Measurements from ENCODE around the gene PAK6.

PAK6 gene

GRCh38 chr15:40292246-40292645, 53.4 kb downstream of the PAK6 start:
- DNase-seq (ENCODE audit: low read depth in 3 of 3): no peak

- DNase-seq (ENCODE audit: low read depth in 3 of 3): no peak
Observed at GRCh38 chr15:40293006-40293405, 54.1 kb downstream of the PAK6 start.

GRCh38 chr15:40293905-40294895, 55.3 kb downstream of the PAK6 start:
- DNase-seq (ENCODE audit: low read depth in 3 of 3): no peak

- no peak for DNase-seq (ENCODE audit: low read depth in 3 of 3)
Observed at GRCh38 chr15:40295297-40295696, 56.4 kb downstream of the PAK6 start.

GRCh38 chr15:40295877-40296560, 57.2 kb downstream of the PAK6 start:
- no peak for DNase-seq (ENCODE audit: low read depth in 3 of 3)

- DNase-seq (ENCODE audit: low read depth in 3 of 3): no peak
Observed at GRCh38 chr15:40296561-40297230, 57.8 kb downstream of the PAK6 start.

- DNase-seq (ENCODE audit: low read depth in 3 of 3): no peak
Observed at GRCh38 chr15:40297356-40297755, 58.5 kb downstream of the PAK6 start.

- DNase-seq (ENCODE audit: low read depth in 3 of 3): no peak
Observed at GRCh38 chr15:40298216-40298935, 59.5 kb downstream of the PAK6 start.

GRCh38 chr15:40300367-40300766, 61.5 kb downstream of the PAK6 start:
- DNase-seq (ENCODE audit: low read depth in 3 of 3): no peak

- DNase-seq (ENCODE audit: low read depth in 3 of 3): no peak
Observed at GRCh38 chr15:40300771-40301170, 61.9 kb downstream of the PAK6 start.

- no peak for DNase-seq (ENCODE audit: low read depth in 3 of 3)
Observed at GRCh38 chr15:40301467-40302179, 62.8 kb downstream of the PAK6 start.

- DNase-seq (ENCODE audit: low read depth in 3 of 3): no peak
Observed at GRCh38 chr15:40302288-40302886, 63.5 kb downstream of the PAK6 start.

- DNase-seq (ENCODE audit: low read depth in 3 of 3): no peak
Observed at GRCh38 chr15:40302981-40303380, 64.1 kb downstream of the PAK6 start.

- DNase-seq (ENCODE audit: low read depth in 3 of 3): no peak
Observed at GRCh38 chr15:40303576-40303975, 64.7 kb downstream of the PAK6 start.

GRCh38 chr15:40305281-40305680, 66.4 kb downstream of the PAK6 start:
- no peak for DNase-seq (ENCODE audit: low read depth in 3 of 3)

GRCh38 chr15:40306371-40306770, 67.5 kb downstream of the PAK6 start:
- no peak for DNase-seq (ENCODE audit: low read depth in 3 of 3)

- DNase-seq (ENCODE audit: low read depth in 3 of 3): no peak
Observed at GRCh38 chr15:40306908-40307307, 68.0 kb downstream of the PAK6 start.

GRCh38 chr15:40307421-40308211, 68.8 kb downstream of the PAK6 start, which contains the start of gene PLCB2:
PLCB2 (minus strand) TSS chr15:40307935; CDS start chr15:40307672, 263 bp downstream.
- DNase-seq (ENCODE audit: low read depth in 3 of 3): peak; percentile 41 to 51 (median 42)

- DNase-seq (ENCODE audit: low read depth in 3 of 3): no peak
Observed at GRCh38 chr15:40309344-40309862, 70.5 kb downstream of the PAK6 start.
